HEK293 (cell line): ENCODE results near the gene MC2R.

ENCODE experiments used
- CTCF ChIA-PET: fragments of 350-600 bp; formaldehyde crosslinking; extraction: SDS; loops from one replicate; lab custom pipeline; 2021; ENCODE audit warnings: antibody characterized with exemption; lab: Yijun Ruan, JAX
- POLR2A ChIA-PET: fragments of 300-600 bp; formaldehyde crosslinking; extraction: SDS; loops from one replicate; lab custom pipeline; 2020; ENCODE audit warnings: antibody characterized with exemption, inconsistent platforms; lab: Yijun Ruan, JAX
- H3K27ac ChIP-seq: fragments of 200-500 bp; sonication (Bioruptor generic); 2 replicates; pipeline ENCODE4 v1.5.1; 2014; ENCODE audit warnings: low read depth, low read length, control low read depth, inconsistent platforms; ENCODE audit errors: extremely low read depth
- H3K36me3 ChIP-seq, 2 experiments: fragments of 200-500 bp in 1 of 2; sonication (Bioruptor generic) in 1 of 2; 1 replicate in 1 of 2; 2 replicates in 1 of 2; pipeline ENCODE4 v1.5.1; 2014 to 2017; ENCODE audit warnings: inconsistent platforms in 2 of 2, low read length in 2 of 2; ENCODE audit not compliant: control insufficient read depth in 2 of 2, insufficient read depth in 1 of 2
- H3K4me1 ChIP-seq: fragments of 200-500 bp; sonication (Bioruptor generic); 2 replicates; pipeline ENCODE4 v1.5.1; 2014; ENCODE audit warnings: mild to moderate bottlenecking, low read length, inconsistent platforms; ENCODE audit not compliant: control insufficient read depth, insufficient read depth
- H3K4me3 ChIP-seq: 2 replicates; pipeline ENCODE4 v1.5.1; 2011; ENCODE audit warnings: low read depth, mild to moderate bottlenecking, control low read depth, low read length, moderate library complexity
- H3K9me3 ChIP-seq: fragments of 200-500 bp; sonication (Bioruptor generic); 2 replicates; pipeline ENCODE4 v1.5.1; 2014; ENCODE audit warnings: low read depth, low read length, inconsistent platforms; ENCODE audit not compliant: control insufficient read depth, insufficient read depth
- GLIS2 ChIP-seq: fragments of 450-650 bp; formaldehyde crosslinking; IDR thresholded peaks from 2 replicates; pipeline ENCODE4 v1.5.1; 2016; ENCODE audit warnings: missing biosample characterization, missing genetic modification characterization
- KLF8 ChIP-seq: fragments of 450-650 bp; formaldehyde crosslinking; IDR thresholded peaks from 2 replicates; pipeline ENCODE4 v1.5.1; 2016; ENCODE audit warnings: missing biosample characterization, missing genetic modification characterization
- ZBTB17 ChIP-seq: fragments of 450-650 bp; formaldehyde crosslinking; IDR thresholded peaks from 2 replicates; pipeline ENCODE4 v1.5.1; 2016; ENCODE audit warnings: missing biosample characterization, missing genetic modification characterization
- ZEB2 ChIP-seq: fragments of 450-650 bp; formaldehyde crosslinking; IDR thresholded peaks from 2 replicates; pipeline ENCODE4 v1.5.1; 2016; ENCODE audit warnings: missing biosample characterization, missing genetic modification characterization
- ZFHX2 ChIP-seq: fragments of 450-650 bp; formaldehyde crosslinking; conservative IDR thresholded peaks from 2 replicates; pipeline ENCODE4 v1.5.1; 2016; ENCODE audit warnings: missing biosample characterization, missing genetic modification characterization
- ZNF19 ChIP-seq: fragments of 450-650 bp; formaldehyde crosslinking; IDR thresholded peaks from 2 replicates; pipeline ENCODE4; 2016; ENCODE audit warnings: missing biosample characterization, missing genetic modification characterization, low read depth
- ZNF223 ChIP-seq: fragments of 450-650 bp; formaldehyde crosslinking; IDR thresholded peaks from 2 replicates; pipeline ENCODE4 v1.5.1; 2016; ENCODE audit warnings: missing biosample characterization, missing genetic modification characterization
- ZNF266 ChIP-seq: fragments of 450-650 bp; formaldehyde crosslinking; IDR thresholded peaks from 2 replicates; pipeline ENCODE4 v1.5.1; 2016; ENCODE audit warnings: missing biosample characterization, missing genetic modification characterization, low read depth
- ZNF391 ChIP-seq: fragments of 450-650 bp; formaldehyde crosslinking; IDR thresholded peaks from 2 replicates; pipeline ENCODE4 v1.5.1; 2016; ENCODE audit warnings: low read depth, missing biosample characterization, missing genetic modification characterization, borderline replicate concordance
- ZNF549 ChIP-seq: fragments of 450-650 bp; IDR thresholded peaks from 2 replicates; pipeline ENCODE4 v1.5.1; 2018; ENCODE audit warnings: missing biosample characterization, missing genetic modification characterization, mild to moderate bottlenecking, inconsistent platforms, moderate library complexity
- ZNF561 ChIP-seq: fragments of 450-650 bp; IDR thresholded peaks from 2 replicates; pipeline ENCODE4 v1.5.1; 2018; ENCODE audit warnings: missing biosample characterization, missing genetic modification characterization, borderline replicate concordance
- ZNF585B ChIP-seq: fragments of 450-650 bp; formaldehyde crosslinking; IDR thresholded peaks from 2 replicates; pipeline ENCODE4 v1.5.1; 2016; ENCODE audit warnings: missing biosample characterization, missing genetic modification characterization
- ZNF610 ChIP-seq: fragments of 450-650 bp; formaldehyde crosslinking; IDR thresholded peaks from 2 replicates; pipeline ENCODE4 v1.5.1; 2016; ENCODE audit warnings: missing biosample characterization, missing genetic modification characterization, borderline replicate concordance
- ZNF623 ChIP-seq: fragments of 450-650 bp; formaldehyde crosslinking; IDR thresholded peaks from 2 replicates; pipeline ENCODE4 v1.5.1; 2016; ENCODE audit warnings: missing biosample characterization, missing genetic modification characterization
- ZNF747 ChIP-seq: fragments of 450-650 bp; formaldehyde crosslinking; IDR thresholded peaks from 2 replicates; pipeline ENCODE4 v1.5.1; 2016; ENCODE audit warnings: missing biosample characterization, missing genetic modification characterization
- TF ChIP-seq, protein P1 (sequence below): fragments of 450-650 bp; formaldehyde crosslinking; optimal IDR thresholded peaks from 2 replicates; pipeline ENCODE3; 2016; ENCODE audit warnings: missing biosample characterization, mild to moderate bottlenecking, missing genetic modification characterization
- TF ChIP-seq, protein P2 (sequence below): fragments of 450-650 bp; formaldehyde crosslinking; IDR thresholded peaks from 2 replicates; pipeline ENCODE4 v1.5.1; 2016; ENCODE audit warnings: missing biosample characterization, missing genetic modification characterization
- TF ChIP-seq, protein P3 (sequence below): fragments of 450-650 bp; formaldehyde crosslinking; conservative IDR thresholded peaks from 2 replicates; pipeline ENCODE4 v1.5.1; 2016; ENCODE audit warnings: low read depth, missing biosample characterization, missing genetic modification characterization

Gene MC2R

DNA sequence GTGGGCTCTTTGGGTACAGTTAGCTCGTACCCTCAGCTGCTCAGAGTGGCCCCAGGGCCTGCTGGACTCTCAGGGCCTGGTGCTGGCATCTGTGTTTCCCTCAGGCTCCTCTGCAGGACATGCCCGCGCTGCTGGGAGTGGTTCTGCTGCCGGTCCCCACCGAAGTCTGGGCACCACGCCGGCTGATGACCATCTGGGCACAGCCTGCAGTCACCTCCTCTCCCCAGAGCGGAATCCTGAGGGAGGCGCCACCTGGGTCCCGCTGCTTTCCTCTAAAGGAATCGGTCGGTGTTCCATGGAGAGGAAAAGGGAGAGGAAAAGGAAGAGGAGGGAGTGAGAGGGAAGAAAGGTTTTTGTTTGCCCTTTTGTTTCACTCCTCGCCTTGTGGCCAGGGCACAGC, 43.6 kb downstream of the MC2R start:
- Histone ChIP-seq H3K4me3 (no peak overlapping the region), H3K9me3 (no peaks in the 10 kb centered on the region), H3K4me1 (no peaks in the 10 kb centered on the region), H3K36me3 (no peaks in the 10 kb centered on the region), H3K27ac (no peak overlapping the region)
- ChIA-PET POLR2A (no interaction called here), CTCF (interaction anchor here (0.6 kb wide), 1 partner anchor 58 kb away, joined by 4 read pairs; no protein-coding TSS in a partner anchor)
- TF ChIP-seq ZFHX2 (tag by site-specific recombination) = no peak
- no peak for TF ChIP-seq ZNF19 (tag by site-specific recombination)
- no peak for TF ChIP-seq ZEB2 (tag by site-specific recombination)
- no peak for TF ChIP-seq ZNF391
- no peak for TF ChIP-seq ZNF223 (tag by site-specific recombination)

DNA sequence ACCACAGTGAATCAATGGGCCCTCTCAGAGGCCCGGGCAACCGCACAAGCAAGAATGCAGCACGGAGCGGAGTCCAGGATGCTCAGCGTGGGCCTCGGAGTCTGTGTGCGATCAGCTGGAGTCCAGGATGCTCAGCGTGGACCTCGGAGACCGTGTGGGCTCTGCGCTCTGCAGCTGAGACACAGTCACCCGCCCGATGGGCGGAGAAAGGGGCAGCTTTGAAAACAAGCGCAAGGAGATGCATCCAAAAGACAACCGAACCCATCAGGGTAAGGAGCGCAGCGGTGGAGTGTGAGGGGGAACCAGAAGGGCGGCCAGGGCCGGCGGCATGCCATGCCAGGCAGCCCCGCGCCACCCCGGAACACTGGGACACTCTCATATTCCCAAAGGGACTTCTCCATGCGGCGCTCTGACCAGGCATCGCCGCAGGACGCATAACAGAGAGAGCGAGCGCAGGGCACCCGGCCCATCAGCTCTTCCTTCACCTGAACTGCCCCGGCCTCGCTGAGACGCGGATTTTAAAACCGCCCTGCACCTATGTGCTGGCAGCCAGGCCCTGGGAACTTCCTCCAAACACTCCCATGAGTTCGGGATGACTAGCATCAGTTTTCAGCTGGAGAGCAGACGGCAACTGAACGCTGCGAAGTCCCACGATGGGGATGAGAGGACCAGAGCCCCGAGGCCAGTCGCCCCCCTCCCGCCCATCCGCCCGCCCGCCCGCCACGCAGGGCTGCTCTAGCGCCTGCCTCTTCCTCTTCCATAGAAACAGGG, 46.6 kb downstream of the MC2R start:
- ChIA-PET CTCF (no interaction called here), POLR2A (no interaction called here)
- no peaks in the 10 kb centered on the region for H3K36me3 ChIP-seq
- no peak overlapping the region for H3K4me3 ChIP-seq
- TF ChIP-seq ZNF549 (tag by site-specific recombination) (no peak), ZNF623 (no peak), ZBTB17 (tag by site-specific recombination) (no peak), ZNF266 (tag by site-specific recombination) (no peak), KLF8 (tag by site-specific recombination) (no peak), ZNF747 (tag by site-specific recombination) (no peak), ZNF561 (tag by site-specific recombination) (no peak), GLIS2 (tag by site-specific recombination) (no peak), ZNF585B (tag by site-specific recombination) (no peak), ZNF610 (tag by site-specific recombination) (no peak)
- TF ChIP-seq, protein P1, sequence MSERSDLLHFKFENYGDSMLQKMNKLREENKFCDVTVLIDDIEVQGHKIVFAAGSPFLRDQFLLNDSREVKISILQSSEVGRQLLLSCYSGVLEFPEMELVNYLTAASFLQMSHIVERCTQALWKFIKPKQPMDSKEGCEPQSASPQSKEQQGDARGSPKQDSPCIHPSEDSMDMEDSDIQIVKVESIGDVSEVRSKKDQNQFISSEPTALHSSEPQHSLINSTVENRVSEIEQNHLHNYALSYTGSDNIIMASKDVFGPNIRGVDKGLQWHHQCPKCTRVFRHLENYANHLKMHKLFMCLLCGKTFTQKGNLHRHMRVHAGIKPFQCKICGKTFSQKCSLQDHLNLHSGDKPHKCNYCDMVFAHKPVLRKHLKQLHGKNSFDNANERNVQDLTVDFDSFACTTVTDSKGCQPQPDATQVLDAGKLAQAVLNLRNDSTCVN = no peak
- TF ChIP-seq, protein P2, sequence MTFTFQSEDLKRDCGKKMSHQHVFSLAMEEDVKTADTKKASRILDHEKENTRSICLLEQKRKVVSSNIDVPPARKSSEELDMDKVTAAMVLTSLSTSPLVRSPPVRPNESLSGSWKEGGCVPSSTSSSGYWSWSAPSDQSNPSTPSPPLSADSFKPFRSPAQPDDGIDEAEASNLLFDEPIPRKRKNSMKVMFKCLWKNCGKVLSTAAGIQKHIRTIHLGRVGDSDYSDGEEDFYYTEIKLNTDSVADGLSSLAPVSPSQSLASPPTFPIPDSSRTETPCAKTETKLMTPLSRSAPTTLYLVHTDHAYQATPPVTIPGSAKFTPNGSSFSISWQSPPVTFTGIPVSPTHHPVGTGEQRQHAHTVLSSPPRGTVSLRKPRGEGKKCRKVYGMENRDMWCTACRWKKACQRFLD = no peak
- TF ChIP-seq, protein P3, sequence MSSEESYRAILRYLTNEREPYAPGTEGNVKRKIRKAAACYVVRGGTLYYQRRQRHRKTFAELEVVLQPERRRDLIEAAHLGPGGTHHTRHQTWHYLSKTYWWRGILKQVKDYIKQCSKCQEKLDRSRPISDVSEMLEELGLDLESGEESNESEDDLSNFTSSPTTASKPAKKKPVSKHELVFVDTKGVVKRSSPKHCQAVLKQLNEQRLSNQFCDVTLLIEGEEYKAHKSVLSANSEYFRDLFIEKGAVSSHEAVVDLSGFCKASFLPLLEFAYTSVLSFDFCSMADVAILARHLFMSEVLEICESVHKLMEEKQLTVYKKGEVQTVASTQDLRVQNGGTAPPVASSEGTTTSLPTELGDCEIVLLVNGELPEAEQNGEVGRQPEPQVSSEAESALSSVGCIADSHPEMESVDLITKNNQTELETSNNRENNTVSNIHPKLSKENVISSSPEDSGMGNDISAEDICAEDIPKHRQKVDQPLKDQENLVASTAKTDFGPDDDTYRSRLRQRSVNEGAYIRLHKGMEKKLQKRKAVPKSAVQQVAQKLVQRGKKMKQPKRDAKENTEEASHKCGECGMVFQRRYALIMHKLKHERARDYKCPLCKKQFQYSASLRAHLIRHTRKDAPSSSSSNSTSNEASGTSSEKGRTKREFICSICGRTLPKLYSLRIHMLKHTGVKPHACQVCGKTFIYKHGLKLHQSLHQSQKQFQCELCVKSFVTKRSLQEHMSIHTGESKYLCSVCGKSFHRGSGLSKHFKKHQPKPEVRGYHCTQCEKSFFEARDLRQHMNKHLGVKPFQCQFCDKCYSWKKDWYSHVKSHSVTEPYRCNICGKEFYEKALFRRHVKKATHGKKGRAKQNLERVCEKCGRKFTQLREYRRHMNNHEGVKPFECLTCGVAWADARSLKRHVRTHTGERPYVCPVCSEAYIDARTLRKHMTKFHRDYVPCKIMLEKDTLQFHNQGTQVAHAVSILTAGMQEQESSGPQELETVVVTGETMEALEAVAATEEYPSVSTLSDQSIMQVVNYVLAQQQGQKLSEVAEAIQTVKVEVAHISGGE (tag by site-specific recombination) = no peak
- H3K4me1 ChIP-seq = no peaks in the 10 kb centered on the region
- H3K9me3 ChIP-seq = no peaks in the 10 kb centered on the region
- H3K27ac ChIP-seq = no peak overlapping the region
